Activated naive CD8-positive, alpha-beta T cell treated with anti-CD3 and anti-CD28 coated beads for 36 hours (primary cell): ENCODE measurements around the gene VAMP2. TPM values are rescaled to one million over a fixed set of nuclear protein-coding genes. Genes with fewer than 3 reads are reported as not detected.

Experiments used
- DNase-seq: peaks from one replicate; pipeline ENCODE4 v3.0.0; 2021
- H3K27ac Mint-ChIP-seq: one replicate; pipeline ENCODE4 v1.8.0; 2022; ENCODE audit warnings: mild to moderate bottlenecking, moderate library complexity, mixed read lengths
- H3K27me3 Mint-ChIP-seq: one replicate; pipeline ENCODE4 v1.8.0; 2022; ENCODE audit warnings: mild to moderate bottlenecking, mixed read lengths
- H3K36me3 Mint-ChIP-seq: one replicate; pipeline ENCODE4 v1.8.0; 2021; ENCODE audit warnings: mild to moderate bottlenecking, mixed read lengths
- H3K4me1 Mint-ChIP-seq: one replicate; pipeline ENCODE4 v1.8.0; 2021; ENCODE audit warnings: mixed read lengths
- H3K4me3 Mint-ChIP-seq: one replicate; pipeline ENCODE4 v1.8.0; 2022; ENCODE audit warnings: mild to moderate bottlenecking, moderate library complexity, mixed read lengths
- H3K9me3 Mint-ChIP-seq: one replicate; pipeline ENCODE4 v1.8.0; 2022; ENCODE audit warnings: mixed read lengths
- total RNA-seq, 2 experiments: library from RNA; stranded (reverse); gene quantifications; one replicate each; pipeline ENCODE4 v1.2.3, GENCODE V29; 2021

Gene VAMP2
- total RNA-seq, 2 experiments from 2014 or later: 27.7 to 28.4 TPM

DNA sequence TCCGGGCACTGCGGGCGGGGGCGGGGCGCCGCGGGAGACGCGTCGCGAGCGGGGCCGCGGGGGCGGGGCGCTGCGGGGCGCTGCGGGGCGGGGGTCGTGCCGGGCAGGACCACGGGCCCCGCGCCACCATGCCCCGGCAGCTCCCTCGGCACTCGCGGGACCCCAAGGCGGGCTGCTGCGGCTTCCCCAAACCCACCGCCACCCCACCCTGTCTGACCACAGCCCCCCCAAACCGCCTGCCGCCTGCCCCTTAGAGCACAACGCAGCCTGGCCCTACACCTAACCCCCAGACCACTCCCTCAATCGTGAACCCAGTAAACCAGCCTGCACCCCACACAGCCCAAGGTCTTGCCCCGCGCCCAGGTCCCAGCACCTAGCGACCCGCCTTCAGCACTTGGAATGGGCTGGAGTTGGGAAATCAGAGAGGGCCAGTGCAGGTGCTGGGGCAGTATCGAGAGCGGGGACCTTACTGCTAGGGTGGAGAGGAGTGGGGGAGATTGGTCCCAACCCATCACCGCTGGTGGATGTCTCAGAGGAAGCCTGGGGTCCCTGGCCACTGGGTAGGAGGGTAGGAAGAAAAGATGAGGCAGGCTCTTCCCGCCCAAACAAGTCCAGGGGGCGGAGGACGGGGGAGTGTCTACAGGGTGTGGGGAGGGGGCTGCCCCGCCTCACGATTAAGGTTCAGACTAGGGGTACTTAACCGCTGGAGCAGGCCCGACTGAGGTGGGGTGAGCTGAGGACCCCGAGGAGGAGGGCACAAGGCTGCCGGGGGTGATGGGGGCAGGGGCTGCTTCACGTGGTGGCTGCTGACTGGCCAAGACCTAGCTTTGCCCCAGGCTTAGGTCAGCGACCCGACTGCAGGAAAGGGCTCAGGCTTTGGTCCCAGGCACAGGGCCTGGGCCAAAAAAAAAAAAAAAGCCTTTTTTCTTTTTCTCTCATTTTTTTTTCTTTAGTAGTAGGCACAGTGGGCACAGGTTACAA is 539 bp upstream of the VAMP2 start:
- Mint-ChIP-seq H3K27me3 (no peaks in the 10 kb centered on the region), H3K27ac (peak overlapping the region; percentile 99), H3K4me1 (peaks cover 54% of the 10 kb centered on the region), H3K4me3 (peak overlapping the region; percentile 86), H3K36me3 (peaks cover 20% of the 10 kb centered on the region), H3K9me3 (no peaks in the 10 kb centered on the region)
- DNase-seq: peak; percentile 40

DNA sequence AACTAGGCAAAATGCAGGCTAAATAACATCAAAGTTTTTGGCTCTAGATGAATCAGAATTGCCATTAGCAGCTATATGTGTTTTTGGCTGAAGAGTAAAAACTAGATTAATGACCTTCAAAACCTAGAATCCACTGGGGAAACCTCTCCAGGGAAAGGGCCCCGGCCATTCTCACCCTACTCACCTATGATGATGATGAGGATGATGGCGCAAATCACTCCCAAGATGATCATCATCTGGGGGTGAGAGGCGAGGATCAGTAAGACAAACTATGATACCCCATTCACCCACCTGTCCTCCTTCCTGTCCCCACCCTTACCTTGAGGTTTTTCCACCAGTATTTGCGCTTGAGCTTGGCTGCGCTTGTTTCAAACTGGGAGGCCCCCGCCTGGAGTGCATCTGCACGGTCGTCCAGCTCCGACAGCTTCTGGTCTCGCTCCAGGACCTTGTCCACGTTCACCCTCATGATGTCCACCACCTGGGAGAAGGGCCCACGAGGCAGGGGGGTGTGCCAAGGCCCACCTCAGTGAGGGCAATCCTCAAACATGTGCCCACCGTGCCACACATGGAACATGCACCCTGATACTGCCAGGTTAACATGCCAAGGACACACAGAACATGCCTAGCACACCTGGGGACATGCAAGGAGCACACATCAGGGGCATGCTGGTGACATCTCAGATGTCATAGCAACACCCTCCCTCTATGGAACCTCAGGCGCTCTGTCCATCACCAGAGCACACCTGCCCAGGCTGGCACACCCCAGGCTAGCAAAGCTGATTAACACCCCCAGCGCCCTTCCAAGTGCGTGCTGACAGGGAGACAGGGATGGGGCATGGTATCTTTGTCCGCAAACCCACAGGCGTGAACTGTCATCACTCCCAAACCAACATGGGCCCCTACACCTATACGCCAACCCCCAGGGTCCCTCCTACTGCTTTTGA is 1.2 kb downstream of the VAMP2 start:
- H3K27me3 Mint-ChIP-seq: no peaks in the 10 kb centered on the region
- peak overlapping the region; percentile 84 for H3K4me3 Mint-ChIP-seq
- DNase-seq: no peak
- H3K9me3 Mint-ChIP-seq: no peaks in the 10 kb centered on the region
- peak overlapping the region; percentile 89 for H3K27ac Mint-ChIP-seq
- peaks cover 22% of the 10 kb centered on the region for H3K36me3 Mint-ChIP-seq
- peaks cover 55% of the 10 kb centered on the region for H3K4me1 Mint-ChIP-seq

GRCh38 chr17:8160741-8161221 is 2.0 kb downstream of the VAMP2 start:
- Mint-ChIP-seq H3K27ac (peak overlapping the region; percentile 89), H3K27me3 (no peaks in the 10 kb centered on the region), H3K36me3 (peaks cover 22% of the 10 kb centered on the region), H3K9me3 (no peaks in the 10 kb centered on the region), H3K4me1 (peaks cover 55% of the 10 kb centered on the region), H3K4me3 (peak overlapping the region; percentile 84)
- no peak for DNase-seq

GRCh38 chr17:8160224-8160577 is 2.5 kb downstream of the VAMP2 start:
- no peak for DNase-seq
- Mint-ChIP-seq H3K36me3 (peaks cover 22% of the 10 kb centered on the region), H3K4me3 (peak overlapping the region; percentile 8), H3K4me1 (peaks cover 58% of the 10 kb centered on the region), H3K9me3 (no peaks in the 10 kb centered on the region), H3K27me3 (no peaks in the 10 kb centered on the region), H3K27ac (peak overlapping the region; percentile 89)

- H3K36me3 Mint-ChIP-seq: peaks cover 22% of the 10 kb centered on the region
- H3K4me3 Mint-ChIP-seq: peak overlapping the region; percentile 61
- no peaks in the 10 kb centered on the region for H3K27me3 Mint-ChIP-seq
- peak overlapping the region; percentile 89 for H3K27ac Mint-ChIP-seq
- no peak for DNase-seq
- no peaks in the 10 kb centered on the region for H3K9me3 Mint-ChIP-seq
- peaks cover 58% of the 10 kb centered on the region for H3K4me1 Mint-ChIP-seq
Observed at GRCh38 chr17:8159459-8160223, 3.1 kb downstream of the VAMP2 start.

- Mint-ChIP-seq H3K27me3 (no peaks in the 10 kb centered on the region), H3K4me1 (peaks cover 56% of the 10 kb centered on the region), H3K4me3 (peak overlapping the region; percentile 6), H3K36me3 (peaks cover 22% of the 10 kb centered on the region), H3K27ac (peak overlapping the region; percentile 80), H3K9me3 (no peaks in the 10 kb centered on the region)
- no peak for DNase-seq
Observed at GRCh38 chr17:8159032-8159400, 3.7 kb downstream of the VAMP2 start.

GRCh38 chr17:8158267-8159031 is 4.3 kb downstream of the VAMP2 start:
- H3K4me1 Mint-ChIP-seq: peaks cover 56% of the 10 kb centered on the region
- H3K27ac Mint-ChIP-seq: peak overlapping the region; percentile 80
- peak; percentile 82 for DNase-seq
- no peaks in the 10 kb centered on the region for H3K27me3 Mint-ChIP-seq
- no peaks in the 10 kb centered on the region for H3K9me3 Mint-ChIP-seq
- H3K36me3 Mint-ChIP-seq: peaks cover 23% of the 10 kb centered on the region
- H3K4me3 Mint-ChIP-seq: peak overlapping the region; percentile 6

DNA sequence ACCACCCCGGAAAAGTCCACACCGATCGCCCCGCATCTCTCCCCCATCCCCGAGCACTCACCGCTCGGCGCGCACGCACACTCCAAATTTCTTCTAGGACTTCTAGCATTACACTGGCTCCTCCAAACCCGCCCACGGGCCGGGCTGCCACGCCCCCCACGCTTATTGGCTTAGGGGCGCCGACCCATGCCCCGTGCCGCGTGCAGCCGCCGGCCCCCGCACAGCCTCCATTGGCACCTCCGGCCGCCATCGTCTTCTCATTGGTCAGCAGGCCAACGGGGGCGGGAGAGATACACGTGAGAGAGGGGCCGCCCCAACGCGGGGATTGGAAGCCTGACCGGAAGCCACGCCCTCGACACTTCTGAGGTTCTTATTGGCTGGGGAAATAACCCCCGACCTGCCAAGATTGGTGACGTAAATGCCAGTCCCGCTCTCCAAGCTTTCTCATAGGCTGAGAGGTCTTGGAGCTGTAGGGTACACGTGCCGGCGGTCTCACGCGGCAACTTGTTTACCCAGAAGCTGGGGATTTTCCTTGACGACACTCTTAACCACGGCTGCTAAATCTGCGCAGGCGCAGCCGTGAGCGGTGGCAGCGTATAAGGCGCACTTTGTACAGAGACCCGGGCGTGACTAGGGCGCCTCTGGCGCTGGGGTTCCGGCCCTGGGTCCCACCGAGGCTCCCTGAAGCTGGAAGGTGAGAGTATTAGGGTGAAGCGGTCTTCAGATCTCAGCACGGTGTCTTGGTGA is 6.3 kb downstream of the VAMP2 start:
- Mint-ChIP-seq H3K36me3 (peaks cover 26% of the 10 kb centered on the region), H3K27me3 (no peaks in the 10 kb centered on the region), H3K4me3 (no peak overlapping the region), H3K9me3 (no peaks in the 10 kb centered on the region), H3K4me1 (peaks cover 63% of the 10 kb centered on the region), H3K27ac (no peak overlapping the region)
- peak; percentile 100 for DNase-seq

- H3K4me1 Mint-ChIP-seq: peaks cover 59% of the 10 kb centered on the region
- no peak for DNase-seq
- H3K27ac Mint-ChIP-seq: no peak overlapping the region
Observed at GRCh38 chr17:8155996-8156245, 6.8 kb downstream of the VAMP2 start.

GRCh38 chr17:8155231-8155995 is 7.3 kb downstream of the VAMP2 start:
- peaks cover 58% of the 10 kb centered on the region for H3K4me1 Mint-ChIP-seq
- H3K36me3 Mint-ChIP-seq: peaks cover 19% of the 10 kb centered on the region
- H3K27me3 Mint-ChIP-seq: no peaks in the 10 kb centered on the region
- H3K9me3 Mint-ChIP-seq: no peaks in the 10 kb centered on the region
- H3K27ac Mint-ChIP-seq: no peak overlapping the region
- no peak for DNase-seq
- no peak overlapping the region for H3K4me3 Mint-ChIP-seq

More at GRCh38 chr17:8155996-8156245, 6.8 kb downstream of the VAMP2 start:
- H3K27me3 Mint-ChIP-seq: no peaks in the 10 kb centered on the region
- H3K9me3 Mint-ChIP-seq: no peaks in the 10 kb centered on the region
- peaks cover 21% of the 10 kb centered on the region for H3K36me3 Mint-ChIP-seq
- no peak overlapping the region for H3K4me3 Mint-ChIP-seq

GRCh38 chr17:8154608-8155155 is 8.1 kb downstream of the VAMP2 start:
- Mint-ChIP-seq H3K36me3 (peaks cover 17% of the 10 kb centered on the region), H3K9me3 (no peaks in the 10 kb centered on the region), H3K27me3 (no peaks in the 10 kb centered on the region), H3K27ac (no peak overlapping the region), H3K4me3 (no peak overlapping the region), H3K4me1 (peaks cover 53% of the 10 kb centered on the region)
- DNase-seq: no peak

DNA sequence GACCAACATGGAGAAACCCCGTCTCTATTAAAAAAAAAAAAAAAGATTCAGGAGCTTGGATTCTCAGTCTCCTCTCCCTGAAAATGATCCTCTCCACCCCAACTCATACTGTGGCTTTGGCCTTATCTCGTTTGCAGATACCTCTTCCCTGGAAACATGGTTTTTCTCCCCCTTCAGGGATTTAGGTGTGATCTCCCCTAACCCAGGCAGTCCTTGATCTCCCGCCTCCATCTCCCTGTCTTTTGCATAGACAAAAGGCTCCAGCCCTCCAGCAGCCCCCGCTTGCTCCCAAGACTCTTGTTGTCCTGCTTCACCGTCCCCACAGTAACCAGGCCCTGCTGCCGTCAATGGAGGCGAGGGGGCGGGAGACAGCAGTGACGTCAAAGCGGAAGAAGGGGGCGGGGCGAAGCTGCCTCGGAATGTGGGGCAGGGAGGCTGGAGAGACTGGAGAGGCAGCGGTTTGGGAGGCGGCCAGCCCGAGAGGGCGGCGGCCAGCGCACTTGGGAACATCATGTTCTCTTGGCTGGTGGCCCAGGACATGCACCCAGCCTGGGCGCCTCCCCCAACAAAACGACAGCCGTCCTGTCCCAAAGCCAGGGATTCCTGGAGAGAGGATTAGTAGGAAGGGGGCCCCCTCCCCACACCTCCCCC is 8.7 kb downstream of the VAMP2 start:
- peak; percentile 89 for DNase-seq
- Mint-ChIP-seq H3K27me3 (no peaks in the 10 kb centered on the region), H3K4me1 (peaks cover 49% of the 10 kb centered on the region), H3K4me3 (no peak overlapping the region), H3K9me3 (no peaks in the 10 kb centered on the region), H3K36me3 (peaks cover 15% of the 10 kb centered on the region), H3K27ac (no peak overlapping the region)
